ENCODE data around the gene EYS.

DNA sequence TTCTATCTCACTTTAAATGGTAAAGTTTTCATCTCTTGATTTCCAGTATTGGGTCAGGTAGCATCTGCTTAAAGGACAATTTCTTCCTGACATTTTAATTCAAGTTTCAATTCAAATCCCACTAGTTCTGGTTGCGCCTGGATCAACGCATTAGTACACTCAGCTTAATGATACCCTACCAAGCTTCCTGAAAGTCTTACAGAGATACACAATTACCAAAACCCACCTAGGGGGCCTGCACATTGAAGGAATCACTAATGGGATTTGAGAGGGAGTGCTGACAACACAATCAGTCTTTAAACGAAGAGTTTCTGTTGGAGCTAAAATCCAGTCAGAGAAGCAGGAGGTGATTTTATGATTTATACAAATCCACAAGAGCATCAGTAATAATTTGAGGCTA, 1778.4 kb downstream of the EYS start:
- no peak for TF ChIP-seq POLR2AphosphoS5 (IDR thresholded peaks at IDR 0.05; ENCODE audit: borderline replicate concordance, low read depth, low read length)
- TF ChIP-seq EZH2 (IDR thresholded peaks at IDR 0.05) = no peak
- no peak for TF ChIP-seq FOXP2 (optimal IDR thresholded peaks at IDR 0.05; ENCODE audit: control extremely low read depth, extremely low read length, insufficient read depth)

All from SK-N-MC (cell line).